HG03558 (cell line): ENCODE data around the gene PLA2G4E.

ENCODE experiments used
- ATAC-seq: cut with Tn5 transposase; IDR thresholded peaks from one replicate; pipeline ENCODE4 v1.9.1; 2021; ENCODE audit warnings: moderate number of reproducible peaks; ENCODE audit not compliant: unreplicated experiment; ENCODE audit errors: extremely low read depth

PLA2G4E gene

DNA sequence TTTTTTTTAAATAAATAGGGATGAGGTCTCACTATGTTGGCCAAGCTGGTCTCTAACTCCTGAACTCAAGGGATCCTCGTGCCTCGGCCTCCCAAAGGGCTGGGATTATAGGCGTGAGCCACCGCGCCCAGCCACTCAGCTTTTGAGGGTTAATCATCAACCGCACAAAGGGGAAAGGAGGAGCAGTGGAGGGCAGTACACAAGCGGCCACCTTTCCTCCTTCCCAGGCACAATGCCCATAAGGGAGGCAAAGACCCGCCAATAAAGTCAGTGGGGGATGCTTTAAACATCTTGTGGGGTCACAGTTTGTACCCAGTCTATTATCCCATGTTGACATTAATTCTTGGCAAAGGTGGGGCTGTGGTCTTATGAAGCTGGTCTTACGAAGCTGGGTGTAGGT, 80.9 kb downstream of the PLA2G4E start:
- ATAC-seq, result no peak

DNA sequence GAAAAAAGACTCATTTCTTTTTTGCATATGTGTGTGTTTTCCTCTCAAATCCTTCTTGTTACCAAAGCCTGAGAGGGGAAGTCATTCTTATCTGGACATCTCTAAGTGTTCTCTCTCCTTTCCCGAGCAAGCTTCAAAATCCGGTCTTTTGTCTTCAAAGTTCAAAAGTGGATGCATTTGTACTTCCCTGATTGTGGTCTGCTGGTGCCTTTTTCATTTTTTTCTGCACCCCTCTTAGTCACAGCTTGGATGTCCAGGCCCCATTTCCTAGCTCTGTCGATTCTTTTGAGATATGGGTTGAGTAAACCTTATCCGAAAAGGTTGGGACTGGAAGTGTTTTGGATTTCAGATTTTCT, 83.3 kb downstream of the PLA2G4E start:
- no peak for ATAC-seq

DNA sequence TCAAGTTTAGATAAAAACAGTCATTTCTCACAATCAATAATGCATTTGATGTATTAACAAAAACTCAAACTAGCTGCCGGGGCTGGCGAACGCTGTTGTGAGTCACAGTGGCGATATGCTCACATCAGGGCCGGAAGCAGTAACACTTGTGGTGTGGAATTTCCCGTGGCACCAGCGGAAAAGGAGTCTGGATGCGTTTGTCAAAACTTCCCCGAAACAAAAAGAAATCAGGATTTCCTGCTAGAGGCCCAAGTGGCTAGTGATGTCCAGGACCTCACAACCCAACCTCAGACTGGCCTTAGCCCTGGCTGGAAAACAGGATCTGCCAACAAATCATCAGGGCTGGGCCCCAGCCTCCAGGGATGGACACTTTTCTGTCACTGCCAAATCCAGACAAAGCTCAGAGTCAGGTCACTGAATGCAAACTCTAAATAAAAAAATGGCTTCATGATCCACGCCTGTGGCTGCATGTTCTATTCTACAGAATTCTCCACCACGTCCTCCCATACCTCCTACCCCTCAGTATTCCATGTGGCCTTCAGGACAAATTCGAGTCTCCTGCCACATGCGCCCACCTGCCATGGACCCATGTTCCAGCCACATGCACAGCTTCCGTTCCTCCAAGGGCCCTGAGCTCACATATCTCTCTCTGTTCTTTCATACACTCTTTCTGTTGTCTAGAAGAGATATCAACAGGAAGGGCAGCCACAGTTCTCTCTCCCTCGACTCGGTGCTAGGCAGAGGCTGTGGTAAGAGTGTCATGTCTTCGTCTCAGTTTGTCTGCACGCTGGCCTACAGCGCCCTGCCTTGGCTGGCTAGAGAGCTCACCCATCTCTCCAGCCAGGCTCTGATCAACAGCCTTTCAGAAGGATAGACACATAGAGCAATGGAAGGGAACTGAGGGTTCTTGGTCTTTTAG, 83.9 kb downstream of the PLA2G4E start:
- no peak for ATAC-seq

DNA sequence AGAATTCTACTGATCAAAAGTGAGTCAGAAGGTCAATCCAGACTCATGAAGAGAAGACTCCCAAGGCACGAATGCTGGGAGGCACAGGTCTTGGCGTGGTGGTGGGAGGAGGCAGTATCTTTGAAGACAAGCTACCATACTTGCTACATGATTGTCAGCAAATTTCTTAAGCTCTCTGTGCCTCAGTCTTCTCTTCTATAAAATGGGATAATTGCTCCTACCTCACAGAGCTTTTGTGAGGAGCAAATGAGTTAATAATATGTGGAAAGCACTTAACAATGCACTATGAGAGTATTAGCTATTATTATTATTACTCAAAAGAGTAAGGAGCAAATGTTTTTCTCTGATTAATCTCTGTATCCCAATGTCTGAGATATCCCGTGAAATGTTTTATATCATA, 84.7 kb downstream of the PLA2G4E start:
- no peak for ATAC-seq

DNA sequence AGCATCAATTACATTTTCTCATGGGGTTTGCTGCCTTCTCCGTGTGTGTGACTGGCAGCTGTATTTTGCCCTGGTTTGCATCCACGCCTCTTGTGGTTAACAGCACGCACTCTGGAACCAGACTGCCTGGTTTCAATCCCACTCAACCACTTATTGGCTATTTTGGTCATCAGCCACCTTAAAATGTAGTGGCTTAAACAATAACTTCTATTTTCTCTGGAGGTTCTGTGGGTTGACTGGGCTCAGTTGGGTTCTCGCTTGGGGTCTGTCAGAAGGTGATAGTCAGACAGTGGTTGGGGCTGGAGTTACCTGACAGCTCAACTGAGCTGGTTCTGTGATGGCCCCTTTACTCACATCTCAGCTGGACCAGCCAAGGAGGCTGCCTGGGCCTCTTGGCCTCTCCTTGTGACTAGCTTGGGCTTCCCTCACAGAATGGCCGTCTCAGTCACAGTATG, 85.2 kb downstream of the PLA2G4E start:
- ATAC-seq, result no peak

DNA sequence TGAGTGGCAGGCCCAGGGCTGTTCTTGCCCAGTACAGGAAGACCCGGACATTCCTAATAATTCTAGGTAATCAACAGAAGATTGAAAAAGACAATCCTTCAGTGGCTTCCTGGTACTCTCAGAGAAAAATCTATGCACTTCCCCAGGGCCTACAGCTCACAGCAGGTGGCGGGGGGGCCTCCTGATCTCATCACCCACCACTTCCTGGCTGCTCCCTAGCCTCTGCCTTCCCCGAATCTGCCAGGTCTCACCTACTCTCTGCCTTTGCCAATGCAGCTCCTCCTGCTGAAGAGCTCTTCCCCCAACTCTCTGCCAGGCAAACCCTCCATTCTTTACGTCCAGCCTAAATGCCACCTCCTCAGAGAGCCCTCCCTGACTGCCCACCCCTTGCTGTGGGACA, 86.0 kb downstream of the PLA2G4E start:
- ATAC-seq, result no peak

DNA sequence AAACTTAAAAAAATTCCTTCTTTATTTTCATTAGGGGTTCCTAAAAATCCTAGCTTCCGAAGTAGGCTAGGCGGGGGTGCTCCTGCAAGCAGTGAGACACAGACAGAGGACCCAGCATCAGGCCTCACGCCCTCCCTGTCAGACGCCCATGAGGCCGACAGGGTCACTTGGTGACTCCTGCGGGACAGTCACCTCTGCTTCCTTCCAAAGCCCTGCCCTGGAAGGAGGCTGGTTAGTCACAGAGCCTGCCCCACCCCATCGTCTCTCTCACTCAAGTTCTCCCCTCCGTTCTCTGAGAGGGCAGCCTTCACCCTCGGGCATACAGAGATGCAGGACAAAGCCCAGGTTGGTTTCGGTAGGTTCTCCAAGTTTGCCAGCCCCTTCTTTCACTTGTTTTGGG, 87.1 kb downstream of the PLA2G4E start:
- ATAC-seq, result no peak

DNA sequence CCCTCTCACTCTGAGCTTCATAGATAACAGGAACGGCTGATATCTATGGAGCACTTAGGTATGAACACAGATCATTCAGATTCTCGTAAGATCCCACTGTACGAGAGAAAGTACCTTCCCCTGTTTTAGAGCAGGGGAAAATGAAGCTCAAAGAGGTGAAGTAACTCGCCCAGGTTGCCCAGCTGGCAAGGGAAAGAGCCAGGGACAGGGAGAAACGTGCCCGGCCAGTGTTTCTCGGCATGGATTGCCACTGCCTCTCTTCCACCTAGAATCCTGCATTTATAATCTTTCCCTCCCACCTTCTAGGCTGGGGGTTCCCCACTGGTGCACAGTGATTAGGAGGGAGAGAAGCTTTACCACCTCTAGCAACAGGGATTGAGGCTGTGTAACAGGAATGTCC, 87.5 kb downstream of the PLA2G4E start:
- no peak for ATAC-seq

DNA sequence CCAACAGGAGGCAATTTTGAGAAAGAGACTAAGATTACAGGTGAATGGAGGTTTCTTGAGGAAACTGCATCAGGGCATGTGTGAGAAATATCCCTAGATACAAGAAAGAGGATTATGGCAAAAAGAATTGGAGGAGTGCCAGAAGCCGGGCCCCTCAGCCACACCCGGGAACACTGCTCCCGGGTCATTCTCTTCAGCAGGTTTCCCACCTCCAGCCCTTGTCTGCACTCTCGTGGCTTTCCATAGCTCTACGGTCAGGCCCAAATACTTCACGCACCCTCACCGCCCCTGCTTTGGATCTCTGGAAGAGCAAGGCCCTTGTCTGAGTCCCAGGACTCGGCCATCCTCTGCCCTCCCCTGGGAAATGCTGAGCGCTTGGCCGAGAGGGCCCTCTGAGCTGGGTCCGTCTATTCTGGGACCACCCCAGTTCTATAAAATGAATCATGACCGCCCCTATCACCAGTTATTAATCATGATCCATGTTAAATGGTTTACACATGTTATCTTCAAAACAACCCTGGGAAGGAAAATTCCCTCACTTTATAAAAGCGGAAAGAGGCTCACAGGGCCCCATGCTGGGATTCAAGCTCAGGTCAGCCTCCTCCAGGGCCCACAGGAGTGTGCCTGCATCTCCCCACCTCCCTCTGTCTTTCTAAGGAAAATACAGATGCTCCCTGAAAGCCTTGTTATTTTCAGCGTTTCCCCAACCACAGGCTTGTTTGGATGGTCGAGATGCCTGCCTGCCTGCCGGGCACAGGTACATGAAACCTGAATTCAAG, 88.1 kb downstream of the PLA2G4E start:
- no peak for ATAC-seq

DNA sequence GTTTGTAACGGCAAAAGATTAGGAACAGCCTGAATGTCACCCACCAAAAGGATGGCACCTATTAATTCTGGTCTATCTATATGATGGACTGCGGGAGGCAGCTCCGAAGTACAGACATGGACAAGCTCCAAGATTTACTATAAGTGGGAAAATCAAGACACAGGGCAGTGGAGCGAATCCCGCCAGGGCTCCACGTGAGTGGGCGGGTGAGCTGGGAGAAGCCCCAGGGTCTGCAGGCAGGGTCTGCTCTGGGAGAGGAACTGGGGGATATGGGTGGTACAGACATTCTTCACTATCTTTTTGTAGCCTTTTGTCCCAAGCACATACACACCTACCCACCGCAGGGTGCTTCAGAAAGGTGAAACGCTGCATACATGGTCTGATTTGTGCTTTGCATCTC, 88.7 kb downstream of the PLA2G4E start:
- no peak for ATAC-seq
